Osteoblast (primary cell): Measurements from ENCODE around the gene ANXA2. TPM values are rescaled to one million over a fixed set of nuclear protein-coding genes. Genes with fewer than 3 reads are reported as not detected.
A peak's percentile ranks its signal among the peaks of the same experiment; 100 is the strongest.

Experiments
- DNase-seq: peaks from one replicate; pipeline ENCODE4 v3.0.0; 2011; ENCODE audit warnings: low spot score, mixed read lengths; ENCODE audit not compliant: insufficient read length; ENCODE audit errors: missing footprints
- H2AFZ ChIP-seq: 2 replicates; pipeline ENCODE4 v1.6.0; 2011; ENCODE audit warnings: mild to moderate bottlenecking, low read length
- H3K27ac ChIP-seq: 2 replicates; pipeline ENCODE4 v1.5.1; 2011; ENCODE audit warnings: mild to moderate bottlenecking, low read depth, low read length, moderate library complexity
- H3K27me3 ChIP-seq: 2 replicates; pipeline ENCODE4 v1.6.0; 2012; ENCODE audit warnings: mild to moderate bottlenecking, control low read depth, inconsistent platforms, low read length, moderate library complexity; ENCODE audit not compliant: insufficient read depth
- H3K36me3 ChIP-seq: 2 replicates; pipeline ENCODE4 v1.5.1; 2011; ENCODE audit warnings: mild to moderate bottlenecking, low read length, control low read depth, moderate library complexity; ENCODE audit not compliant: insufficient read depth
- H3K4me1 ChIP-seq: 2 replicates; pipeline ENCODE4 v1.5.1; 2011; ENCODE audit warnings: mild to moderate bottlenecking, low read length, control low read depth, moderate library complexity; ENCODE audit not compliant: insufficient read depth
- H3K4me2 ChIP-seq: 2 replicates; pipeline ENCODE4 v1.6.0; 2011; ENCODE audit warnings: mild to moderate bottlenecking, low read length; ENCODE audit not compliant: insufficient read depth
- H3K4me3 ChIP-seq: fragments of 200-600 bp; sonication (generic); 3 replicates; pipeline ENCODE4 v1.5.1; 2012; ENCODE audit warnings: mild to moderate bottlenecking, low read length, inconsistent platforms; ENCODE audit not compliant: insufficient read depth
- H3K79me2 ChIP-seq: 2 replicates; pipeline ENCODE4 v1.6.0; 2012; ENCODE audit warnings: mild to moderate bottlenecking, low read length, control low read depth, inconsistent platforms; ENCODE audit not compliant: insufficient read depth
- H3K9me3 ChIP-seq: 2 replicates; pipeline ENCODE4 v1.5.1; 2011; ENCODE audit warnings: low read depth, low read length, control low read depth
- H4K20me1 ChIP-seq: 2 replicates; pipeline ENCODE4 v1.6.0; 2012; ENCODE audit warnings: mild to moderate bottlenecking, low read length, control low read depth; ENCODE audit not compliant: insufficient read depth
- CTCF ChIP-seq: IDR thresholded peaks from 2 replicates; pipeline ENCODE4 v1.5.1; 2011; ENCODE audit warnings: mild to moderate bottlenecking, low read depth, low read length, moderate library complexity; ENCODE audit errors: extremely low read depth
- total RNA-seq: library from RNA; depleted of rRNA; stranded (reverse); fragments of >200 nt; gene quantifications from 2 replicates; pipeline ENCODE4 v1.2.3, GENCODE V29; 2012

ANXA2 gene
- total RNA-seq, 1 donor, result 3,042 TPM

- Histone ChIP-seq H3K9me3 (no peaks in the 10 kb centered on the region), H3K4me2 (peak overlapping the region; percentile 77), H3K27me3 (no peaks in the 10 kb centered on the region), H4K20me1 (peaks cover 17% of the 10 kb centered on the region), H3K4me3 (no peak overlapping the region), H3K36me3 (peaks cover 20% of the 10 kb centered on the region), H3K27ac (peak overlapping the region; percentile 93), H2AFZ (no peak overlapping the region), H3K4me1 (peaks cover 62% of the 10 kb centered on the region), H3K79me2 (peaks cover 34% of the 10 kb centered on the region)
- TF ChIP-seq CTCF, result no peak
- DNase-seq, result peak; percentile 55
Observed at GRCh38 chr15:60399931-60400330, 2.1 kb upstream of the ANXA2 start.

GRCh38 chr15:60399246-60399915 lies 1.6 kb upstream of the ANXA2 start:
- Histone ChIP-seq H3K27me3 (no peaks in the 10 kb centered on the region), H3K9me3 (no peaks in the 10 kb centered on the region), H2AFZ (no peak overlapping the region), H3K4me1 (peaks cover 68% of the 10 kb centered on the region), H3K4me3 (peak overlapping the region; percentile 75), H3K4me2 (peak overlapping the region; percentile 77), H3K27ac (peak overlapping the region; percentile 93), H4K20me1 (peaks cover 22% of the 10 kb centered on the region), H3K36me3 (peaks cover 25% of the 10 kb centered on the region), H3K79me2 (peaks cover 40% of the 10 kb centered on the region)
- DNase-seq, result no peak
- no peak for TF ChIP-seq CTCF

- no peak overlapping the region for H2AFZ ChIP-seq
- DNase-seq, result peak; percentile 70
- H3K4me3 ChIP-seq, result peak overlapping the region; percentile 75
- H3K9me3 ChIP-seq, result no peaks in the 10 kb centered on the region
- H3K4me1 ChIP-seq, result peaks cover 76% of the 10 kb centered on the region
- H4K20me1 ChIP-seq, result peaks cover 31% of the 10 kb centered on the region
- no peak for TF ChIP-seq CTCF
- peak overlapping the region; percentile 82 for H3K4me2 ChIP-seq
- no peaks in the 10 kb centered on the region for H3K27me3 ChIP-seq
- peaks cover 40% of the 10 kb centered on the region for H3K36me3 ChIP-seq
- H3K79me2 ChIP-seq, result peaks cover 57% of the 10 kb centered on the region
- H3K27ac ChIP-seq, result peak overlapping the region; percentile 95
Observed at GRCh38 chr15:60396958-60397771, 621 bp downstream of the ANXA2 start.

GRCh38 chr15:60396560-60396957 lies 1.2 kb downstream of the ANXA2 start:
- peaks cover 63% of the 10 kb centered on the region for H3K79me2 ChIP-seq
- H3K27ac ChIP-seq, result peak overlapping the region; percentile 95
- peak overlapping the region; percentile 75 for H3K4me3 ChIP-seq
- H2AFZ ChIP-seq, result no peak overlapping the region
- peaks cover 77% of the 10 kb centered on the region for H3K4me1 ChIP-seq
- H3K27me3 ChIP-seq, result no peaks in the 10 kb centered on the region
- H4K20me1 ChIP-seq, result peaks cover 36% of the 10 kb centered on the region
- no peak for TF ChIP-seq CTCF
- peak overlapping the region; percentile 82 for H3K4me2 ChIP-seq
- H3K36me3 ChIP-seq, result peaks cover 44% of the 10 kb centered on the region
- DNase-seq, result no peak
- no peaks in the 10 kb centered on the region for H3K9me3 ChIP-seq
